Large intestine (tissue), 3 donors: Measurements from ENCODE around the gene SLC17A8. TPM values are rescaled to one million over a fixed set of nuclear protein-coding genes. Genes with fewer than 3 reads are reported as not detected.
A peak's percentile ranks its signal among the peaks of the same experiment; 100 is the strongest.

Experiments used
- DNase-seq, 2 donors: peaks; one replicate each; pipeline versions ENCODE4 v3.0.0 to v3.0.0-alpha.2; 2013
- H3K27ac ChIP-seq: one replicate; pipeline ENCODE4 v1.5.1; 2013; ENCODE audit warnings: low read length
- H3K27me3 ChIP-seq: 2 replicates; pipeline ENCODE4 v1.6.1; 2013; ENCODE audit warnings: low read length; ENCODE audit not compliant: control insufficient read depth, insufficient read depth
- H3K36me3 ChIP-seq: 2 replicates; pipeline ENCODE4 v1.6.1; 2013; ENCODE audit warnings: low read length; ENCODE audit not compliant: control insufficient read depth, insufficient read depth
- H3K4me1 ChIP-seq: one replicate; pipeline ENCODE4 v1.6.1; 2013; ENCODE audit warnings: low read length; ENCODE audit not compliant: control insufficient read depth, insufficient read depth
- H3K4me3 ChIP-seq: one replicate; pipeline ENCODE4 v1.5.1; 2013; ENCODE audit warnings: low read length
- H3K9me3 ChIP-seq: one replicate; pipeline ENCODE4 v1.6.1; 2013; ENCODE audit warnings: mild to moderate bottlenecking, low read depth, low read length, moderate library complexity; ENCODE audit not compliant: control insufficient read depth
- WGBS: methylation state at CpG from one replicate; pipeline ENCODE4 v1.1.5; 2013; ENCODE audit warnings: low lambda C conversion rate; ENCODE audit not compliant: insufficient coverage; 5-methylcytosine and 5-hydroxymethylcytosine counted together
- polyA plus RNA-seq: library from polyadenylated mRNA; unstranded; fragments of 120-200 nt; gene quantifications from one replicate; pipeline ENCODE4 v1.2.1, GENCODE V29; 2013

Gene SLC17A8
- polyA plus RNA-seq, 1 donor = 1.5 TPM

DNA sequence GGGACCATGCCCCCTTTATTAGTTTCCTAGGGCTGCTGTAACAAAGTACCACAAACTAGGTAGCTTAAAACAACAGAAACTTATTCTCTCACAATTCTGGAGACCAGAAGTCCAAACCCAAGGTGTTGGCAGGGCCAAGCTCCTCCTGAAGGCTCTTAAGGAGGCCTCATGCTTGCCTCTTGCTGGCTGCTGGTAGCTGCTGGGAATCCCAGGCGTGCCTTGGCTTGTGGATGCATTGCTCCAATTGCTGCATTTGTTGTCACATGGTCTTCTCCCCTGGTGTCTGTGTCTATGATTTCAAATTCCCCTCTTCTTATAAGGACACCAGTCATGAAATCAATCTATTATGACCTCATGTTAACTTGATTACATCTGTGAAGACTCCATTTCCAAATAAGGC lies 11.2 kb downstream of the SLC17A8 start:
- H3K27me3 ChIP-seq = no peaks in the 10 kb centered on the region
- WGBS = no CpG with 5 or more reads among the region's 1 CpG

GRCh38 chr12:100371146-100371545 lies 14.3 kb downstream of the SLC17A8 start:
- H3K4me1 ChIP-seq = no peaks in the 10 kb centered on the region
- no peaks in the 10 kb centered on the region for H3K27me3 ChIP-seq
- H3K9me3 ChIP-seq = peaks cover 4% of the 10 kb centered on the region
- no peak overlapping the region for H3K27ac ChIP-seq
- no peaks in the 10 kb centered on the region for H3K36me3 ChIP-seq
- 83% methylated on average over 1 of the region's 6 CpGs for WGBS
- DNase-seq = no peak
- H3K4me3 ChIP-seq = no peak overlapping the region

More for the DNA sequence above, 11.2 kb downstream of the SLC17A8 start:
- H3K27ac ChIP-seq = no peak overlapping the region
- no peaks in the 10 kb centered on the region for H3K4me1 ChIP-seq
- H3K9me3 ChIP-seq = peaks cover 4% of the 10 kb centered on the region
- no peak overlapping the region for H3K4me3 ChIP-seq
- no peak for DNase-seq
- no peaks in the 10 kb centered on the region for H3K36me3 ChIP-seq

GRCh38 chr12:100372853-100373640 lies 16.2 kb downstream of the SLC17A8 start:
- Histone ChIP-seq H3K9me3 (peaks cover 4% of the 10 kb centered on the region), H3K4me3 (no peak overlapping the region), H3K27me3 (no peaks in the 10 kb centered on the region), H3K4me1 (no peaks in the 10 kb centered on the region), H3K36me3 (no peaks in the 10 kb centered on the region), H3K27ac (no peak overlapping the region)
- 74% methylated on average over 4 of the region's 11 CpGs for WGBS
- no peak for DNase-seq

- no CpG with 5 or more reads among the region's 12 CpGs for WGBS
- H3K4me3 ChIP-seq = no peak overlapping the region
- peak in 1 of 2 donors; percentile 44 for DNase-seq
These were observed 18.3 kb downstream of the SLC17A8 start for GRCh38 chr12:100375038-100375735.

GRCh38 chr12:100376161-100376560 lies 19.3 kb downstream of the SLC17A8 start:
- peak; percentile 48 to 68 for DNase-seq
- Histone ChIP-seq H3K36me3 (no peaks in the 10 kb centered on the region), H3K4me1 (no peaks in the 10 kb centered on the region), H3K4me3 (no peak overlapping the region), H3K27me3 (no peaks in the 10 kb centered on the region), H3K27ac (no peak overlapping the region), H3K9me3 (no peaks in the 10 kb centered on the region)
- WGBS = no CpG with 5 or more reads among the region's 1 CpG

More at GRCh38 chr12:100375038-100375735, 18.3 kb downstream of the SLC17A8 start:
- Histone ChIP-seq H3K9me3 (no peaks in the 10 kb centered on the region), H3K27me3 (no peaks in the 10 kb centered on the region), H3K27ac (no peak overlapping the region), H3K4me1 (no peaks in the 10 kb centered on the region), H3K36me3 (no peaks in the 10 kb centered on the region)

DNA sequence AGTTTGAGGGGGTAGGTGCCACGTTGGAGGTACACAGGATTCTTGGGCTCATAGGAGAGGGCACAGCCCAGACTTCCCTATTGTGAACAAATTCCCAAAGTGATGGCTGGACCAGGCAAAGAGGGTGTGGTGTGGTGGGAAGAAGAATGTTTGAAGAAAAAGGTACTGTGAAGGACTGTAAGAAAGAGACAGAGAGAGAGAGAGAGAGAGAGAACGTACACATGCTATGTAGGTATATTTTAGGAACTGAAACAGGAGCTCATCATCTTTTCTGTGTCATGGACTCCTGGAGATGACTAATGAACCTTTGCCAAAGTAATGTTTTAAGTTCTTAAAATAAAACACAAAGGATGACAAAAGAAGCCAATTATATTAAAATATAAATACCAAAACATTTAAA lies 24.5 kb downstream of the SLC17A8 start:
- no peak overlapping the region for H3K27ac ChIP-seq
- DNase-seq = no peak
- H3K4me1 ChIP-seq = no peaks in the 10 kb centered on the region
- no peaks in the 10 kb centered on the region for H3K36me3 ChIP-seq
- no peaks in the 10 kb centered on the region for H3K9me3 ChIP-seq
- H3K4me3 ChIP-seq = no peak overlapping the region
- no peaks in the 10 kb centered on the region for H3K27me3 ChIP-seq
- 80% methylated on average over 1 of the region's 2 CpGs for WGBS

DNA sequence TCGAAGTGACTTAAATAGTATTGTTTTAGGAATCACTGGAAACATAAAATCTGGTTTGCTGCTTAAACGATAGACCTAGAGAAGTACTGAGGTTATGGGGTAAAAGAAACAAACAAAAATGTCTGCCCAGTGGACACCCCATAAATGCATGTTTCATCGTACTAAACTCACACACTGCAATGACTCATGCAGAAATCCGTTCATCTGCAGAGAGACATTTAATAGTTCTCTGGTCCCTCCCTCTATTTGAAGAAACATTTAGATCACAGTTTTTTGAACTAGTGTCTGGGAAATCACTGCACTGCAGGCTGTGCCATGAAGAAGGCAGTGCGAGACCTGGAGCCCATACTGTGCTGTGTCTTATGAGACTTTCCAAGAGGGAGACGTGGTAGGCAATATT lies 25.5 kb downstream of the SLC17A8 start:
- 84% methylated on average over 2 of the region's 6 CpGs for WGBS
- Histone ChIP-seq H3K27me3 (no peaks in the 10 kb centered on the region), H3K9me3 (no peaks in the 10 kb centered on the region), H3K27ac (no peak overlapping the region), H3K36me3 (no peaks in the 10 kb centered on the region), H3K4me1 (no peaks in the 10 kb centered on the region), H3K4me3 (no peak overlapping the region)
- DNase-seq = no peak

- peak in 1 of 2 donors; percentile 48 for DNase-seq
- Histone ChIP-seq H3K9me3 (no peaks in the 10 kb centered on the region), H3K4me3 (no peak overlapping the region), H3K27me3 (no peaks in the 10 kb centered on the region), H3K27ac (no peak overlapping the region), H3K36me3 (no peaks in the 10 kb centered on the region), H3K4me1 (no peaks in the 10 kb centered on the region)
- WGBS = 71% methylated on average over 1 of the region's 9 CpGs
These were observed 27.0 kb downstream of the SLC17A8 start for GRCh38 chr12:100383586-100384558.

DNA sequence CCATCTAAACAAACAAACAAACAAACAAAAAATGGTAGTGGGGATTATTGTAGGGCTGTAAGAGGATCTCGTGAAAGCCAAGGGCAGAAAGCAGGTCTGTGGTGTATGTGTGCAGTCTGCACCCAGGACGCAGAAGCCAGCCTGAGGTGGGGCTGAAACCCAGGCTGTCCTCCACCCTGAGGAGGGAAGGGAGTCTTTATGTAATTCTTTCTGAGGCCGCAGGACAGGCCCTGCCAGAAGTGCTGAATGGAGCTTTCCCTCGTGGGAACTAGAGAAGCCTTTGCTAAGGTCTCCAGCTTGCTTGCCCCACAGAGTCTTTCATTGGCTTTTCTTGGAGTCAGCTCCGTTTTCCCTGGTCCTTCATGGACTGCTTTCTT lies 27.7 kb downstream of the SLC17A8 start:
- H3K4me3 ChIP-seq = no peak overlapping the region
- no peaks in the 10 kb centered on the region for H3K36me3 ChIP-seq
- H3K27ac ChIP-seq = no peak overlapping the region
- no peaks in the 10 kb centered on the region for H3K9me3 ChIP-seq
- 63% methylated on average over 2 of the region's 5 CpGs for WGBS
- DNase-seq = no peak
- no peaks in the 10 kb centered on the region for H3K4me1 ChIP-seq
- no peaks in the 10 kb centered on the region for H3K27me3 ChIP-seq

DNA sequence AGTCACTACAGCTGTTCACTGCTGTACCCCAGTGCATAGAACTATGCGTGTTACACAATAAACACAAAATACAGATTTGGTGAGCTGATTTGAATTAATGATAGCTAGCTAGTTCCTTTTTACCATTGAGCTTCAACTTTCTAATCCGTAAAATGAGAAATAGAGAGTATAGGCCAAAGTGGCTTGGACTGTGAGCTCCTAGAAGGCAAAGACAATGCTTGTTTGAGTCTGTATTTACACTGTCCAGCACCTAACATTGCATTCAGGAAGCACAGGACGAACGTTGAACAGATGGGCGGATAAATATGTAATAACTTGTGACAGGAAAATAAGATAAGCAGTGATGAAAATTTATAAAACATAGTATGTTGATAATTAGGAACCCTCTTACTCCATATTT lies 31.5 kb downstream of the SLC17A8 start:
- WGBS = 100% methylated on average over 2 of the region's 5 CpGs
- Histone ChIP-seq H3K9me3 (no peaks in the 10 kb centered on the region), H3K4me1 (no peaks in the 10 kb centered on the region), H3K27ac (no peak overlapping the region), H3K36me3 (no peaks in the 10 kb centered on the region), H3K4me3 (no peak overlapping the region), H3K27me3 (no peaks in the 10 kb centered on the region)
- DNase-seq = no peak
